Erythroblast (primary cell): ENCODE data around the gene EIF1AY.

ENCODE experiments used
- GATA1 ChIP-seq: IDR thresholded peaks from 2 replicates; pipeline ENCODE4 v1.6.1; 2011; ENCODE audit warnings: low read depth, mild to moderate bottlenecking, control low read depth, low read length, moderate library complexity
- POLR2A ChIP-seq: IDR thresholded peaks from 2 replicates; pipeline ENCODE4 v1.6.1; 2011; ENCODE audit warnings: mild to moderate bottlenecking, low read length

DNA sequence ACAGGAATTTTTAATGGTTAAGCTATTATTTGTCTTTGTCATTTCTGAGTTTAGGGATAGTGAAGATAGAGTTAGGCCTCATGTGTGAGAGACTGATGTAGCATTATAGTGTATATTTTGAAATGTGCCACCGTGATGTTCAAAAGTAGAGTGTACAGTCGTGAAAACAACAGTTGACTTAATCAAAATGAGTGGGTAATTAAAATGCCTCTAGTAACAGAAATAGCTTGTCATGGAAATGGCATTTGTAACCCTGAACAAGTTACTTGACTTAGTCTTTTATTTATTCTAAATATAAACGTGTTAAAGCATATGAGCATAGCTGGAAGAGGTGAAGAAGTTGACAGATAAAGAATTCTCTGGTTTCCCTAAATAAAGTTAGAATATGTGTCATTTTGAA is 6.1 kb downstream of the EIF1AY start:
- TF ChIP-seq POLR2A (no peak), GATA1 (no peak)
